ENCODE data around the gene PALD1.

Gene PALD1

DNA sequence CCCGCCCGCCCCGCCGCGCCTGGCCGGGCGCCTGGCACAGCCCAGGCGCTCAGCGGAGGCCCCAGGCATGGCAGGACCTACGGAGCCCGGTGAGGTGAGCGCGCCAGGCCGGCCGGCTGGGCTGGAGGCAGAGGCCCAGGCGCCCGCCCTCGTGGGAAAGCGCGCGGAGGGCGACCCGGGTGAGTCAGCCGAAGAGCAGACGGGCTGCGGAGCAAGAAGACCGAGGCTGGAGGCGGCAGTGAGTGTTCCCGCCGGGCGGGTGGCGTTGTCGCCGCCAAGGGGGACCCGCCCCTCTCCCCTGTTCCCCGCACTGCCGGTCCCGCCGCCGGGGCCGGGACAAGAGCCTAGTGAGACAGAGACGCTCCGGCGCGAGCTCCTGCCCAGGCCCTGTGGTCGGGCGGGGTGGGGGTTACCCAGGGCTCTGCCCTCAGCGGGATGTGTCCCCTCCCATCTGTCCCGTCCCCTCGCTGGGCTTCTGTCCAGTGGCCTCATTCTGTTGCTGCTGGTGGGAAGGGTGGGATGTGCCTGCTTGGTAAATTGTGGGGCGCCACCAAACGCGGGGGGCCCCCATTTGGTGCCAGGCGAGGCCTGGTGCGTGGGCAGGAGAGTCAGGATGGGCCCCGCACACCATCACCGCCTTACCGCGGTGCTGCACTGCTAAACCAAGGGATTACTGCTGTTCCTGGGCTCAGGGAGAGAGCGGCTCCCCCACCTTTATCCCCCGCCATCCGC, 20.1 kb upstream of the PALD1 start:
- no peak for DNase-seq

DNA sequence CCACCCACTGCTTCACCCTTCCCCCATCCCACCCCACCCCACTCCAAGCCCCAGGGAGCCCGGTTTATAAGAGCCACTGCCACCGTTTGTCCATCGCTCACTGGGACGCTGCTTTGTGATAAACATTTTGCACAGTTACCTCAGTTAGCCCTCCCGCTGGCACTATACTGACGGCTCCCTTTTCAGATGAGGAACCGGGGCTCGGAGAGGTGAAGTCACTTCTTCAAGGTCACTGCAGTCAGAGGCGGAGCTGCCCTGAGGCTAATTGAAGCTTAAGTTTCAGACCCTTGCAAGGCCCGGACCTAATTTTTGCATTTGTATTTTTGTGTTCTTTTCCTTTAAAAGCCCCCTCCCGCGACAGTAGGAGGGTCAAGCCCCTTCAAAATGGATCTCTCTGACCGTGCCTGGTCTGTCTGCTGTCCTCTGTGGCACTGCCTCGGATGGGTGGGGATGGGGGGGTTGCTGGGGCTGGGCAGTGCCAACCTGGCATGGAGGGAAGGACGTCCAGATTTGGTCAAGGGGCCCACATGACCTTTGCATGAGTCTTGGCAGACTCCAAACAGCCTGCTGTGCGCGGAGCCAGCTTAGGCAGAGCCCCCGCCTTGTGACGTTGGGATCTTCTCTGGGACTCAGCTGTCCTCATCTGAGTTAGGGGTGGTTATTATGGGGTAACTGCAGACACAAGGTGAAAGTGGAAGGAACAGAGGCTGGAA, 19.4 kb upstream of the PALD1 start:
- no peak for DNase-seq

DNA sequence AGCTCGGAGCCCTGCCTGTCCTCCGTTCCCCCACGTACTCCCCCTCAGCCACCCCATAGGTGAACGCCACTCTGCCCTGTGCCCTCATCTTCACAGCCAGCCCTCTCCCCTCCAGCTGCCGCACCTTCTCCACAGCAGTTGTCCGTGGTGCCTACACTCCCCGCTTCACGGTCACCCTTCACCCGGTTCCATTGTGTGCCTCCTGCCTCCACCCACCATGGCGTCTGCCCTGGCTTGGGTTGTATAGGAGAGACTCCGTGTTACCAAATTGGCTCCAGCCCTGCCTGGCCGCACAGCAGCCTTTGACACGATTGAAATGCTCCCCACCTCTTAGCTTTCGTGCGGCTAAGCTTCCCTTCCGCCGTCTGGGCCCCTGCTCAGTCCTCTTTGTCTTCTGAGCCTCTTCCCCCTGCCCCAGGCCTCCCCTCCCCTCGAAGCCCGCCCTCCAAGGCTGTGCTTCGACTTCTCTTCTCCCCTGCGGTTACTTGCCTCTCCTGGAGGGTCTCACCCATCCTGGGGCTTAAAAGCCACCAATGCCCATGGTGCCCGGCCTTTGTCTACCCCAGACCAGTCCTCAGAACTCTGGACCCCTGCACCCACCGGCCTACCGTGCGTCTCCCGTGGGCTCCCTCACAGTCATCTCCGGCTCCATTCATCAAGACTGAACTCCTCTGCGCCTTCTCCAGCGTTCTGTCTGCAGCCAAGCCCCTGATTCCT, 18.6 kb upstream of the PALD1 start:
- DNase-seq: no peak

DNA sequence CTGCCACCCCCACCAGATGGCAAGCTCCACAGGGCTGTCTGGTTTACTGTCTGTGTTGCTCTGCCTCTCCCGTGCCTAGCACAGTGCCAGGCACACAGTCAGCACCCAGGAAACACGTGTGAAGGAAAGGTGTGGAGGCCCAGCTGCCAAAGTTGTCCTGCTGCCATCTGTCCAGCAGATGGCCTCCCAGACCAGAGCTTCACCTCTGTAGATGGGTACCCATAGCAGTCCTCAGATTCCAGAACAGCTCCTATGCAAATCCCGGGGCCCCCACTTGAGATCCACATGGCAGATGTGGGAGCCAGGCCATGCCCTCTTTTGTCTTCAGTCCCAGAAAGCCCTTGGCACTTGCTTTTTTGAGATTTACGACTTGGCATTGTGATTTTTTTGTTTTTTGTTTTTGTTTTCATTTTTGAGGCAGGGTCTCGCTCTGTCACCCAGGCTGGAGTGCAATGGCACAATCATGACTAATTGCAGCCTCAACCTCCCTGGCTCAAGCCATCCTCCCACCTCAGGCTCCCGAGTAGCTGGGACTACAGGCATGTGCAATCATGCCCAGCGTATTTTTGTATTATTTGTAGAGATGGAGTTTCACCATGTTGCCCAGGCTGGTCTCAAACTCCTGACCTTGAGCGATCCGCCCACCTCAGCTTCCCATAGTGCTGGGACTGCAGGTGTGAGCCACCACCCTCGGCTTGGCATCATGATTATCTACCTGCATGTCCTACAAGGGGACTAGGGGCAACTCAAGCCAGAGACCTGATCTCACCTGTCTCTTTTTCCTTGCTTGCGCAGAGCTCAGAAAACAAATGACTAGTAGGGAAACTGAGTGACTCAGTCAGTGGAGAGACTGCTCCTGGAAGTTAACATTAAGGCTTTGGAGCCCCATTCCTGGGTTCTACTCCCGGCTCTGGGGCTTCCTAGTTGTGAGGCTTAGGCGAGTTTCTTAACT, 16.9 kb upstream of the PALD1 start:
- peak; percentile 70 for DNase-seq

DNA sequence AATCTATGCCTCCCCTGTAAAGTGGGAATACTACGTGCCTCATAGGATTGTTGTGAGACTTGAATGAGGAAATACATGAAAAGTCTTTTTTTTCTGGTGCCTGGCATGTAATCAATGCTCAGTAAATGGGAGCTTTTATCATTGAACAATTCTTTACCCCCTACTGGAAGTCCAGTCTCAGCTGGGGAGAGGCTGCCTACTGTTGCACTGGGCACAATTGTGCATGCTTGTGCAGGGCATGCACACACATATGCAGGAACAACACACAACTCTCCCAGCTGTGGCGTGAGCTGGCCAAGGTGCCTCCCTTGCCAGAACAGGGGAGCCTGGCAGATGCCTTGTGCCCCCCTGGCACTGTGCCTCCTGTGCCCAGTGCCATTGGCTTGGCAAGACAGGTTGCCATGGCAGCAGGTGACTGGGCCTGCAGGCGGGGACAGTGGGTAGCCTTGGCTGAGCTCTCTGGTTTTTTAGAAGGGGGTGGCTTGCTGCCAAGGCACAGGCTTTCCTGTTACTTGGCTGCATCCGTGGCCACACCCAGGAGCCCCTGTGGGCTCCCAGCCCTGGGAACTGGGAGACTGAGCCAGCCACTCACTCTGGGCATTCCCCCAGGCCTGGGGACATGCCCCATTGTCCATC, 16.1 kb upstream of the PALD1 start:
- DNase-seq: no peak

DNA sequence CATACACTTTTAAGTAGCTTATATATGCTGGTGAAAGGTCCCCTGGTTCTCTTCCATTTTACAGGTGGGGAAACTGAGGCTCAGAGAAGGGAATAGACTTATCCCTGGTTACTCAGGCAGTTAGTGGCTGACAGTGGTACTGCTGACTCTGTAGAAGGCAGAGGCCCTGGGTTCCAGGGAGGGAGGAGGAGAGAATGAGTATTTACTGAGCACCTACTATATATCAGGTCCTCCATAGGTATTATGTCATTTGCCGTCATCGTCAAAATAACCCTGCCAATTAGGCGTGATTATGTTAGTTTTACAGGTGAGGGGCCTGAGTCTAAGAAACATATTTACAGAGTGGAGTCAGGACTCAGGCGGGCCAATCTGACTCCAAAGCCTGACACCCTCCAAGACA, 13.3 kb upstream of the PALD1 start:
- no peak for DNase-seq

DNA sequence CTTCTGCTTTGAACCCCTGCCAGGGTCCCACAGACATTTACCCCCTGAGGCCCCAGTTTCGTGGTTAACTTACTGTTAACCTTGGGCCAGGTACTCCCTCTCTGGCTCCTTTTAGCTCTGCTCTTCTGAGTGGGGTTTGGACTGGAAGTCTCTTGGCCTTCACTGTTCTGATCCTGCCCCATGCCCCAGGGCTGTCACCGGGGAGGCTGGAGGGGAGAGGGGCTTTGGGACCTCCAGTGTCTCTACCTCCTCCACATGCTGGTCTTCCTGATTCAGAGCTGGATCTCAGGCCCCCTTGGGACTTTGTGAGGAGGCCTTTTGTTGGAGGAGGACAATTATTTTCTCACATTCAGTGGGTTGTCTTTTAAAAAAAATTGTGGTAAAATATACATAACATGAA, 12.7 kb upstream of the PALD1 start:
- DNase-seq: no peak

DNA sequence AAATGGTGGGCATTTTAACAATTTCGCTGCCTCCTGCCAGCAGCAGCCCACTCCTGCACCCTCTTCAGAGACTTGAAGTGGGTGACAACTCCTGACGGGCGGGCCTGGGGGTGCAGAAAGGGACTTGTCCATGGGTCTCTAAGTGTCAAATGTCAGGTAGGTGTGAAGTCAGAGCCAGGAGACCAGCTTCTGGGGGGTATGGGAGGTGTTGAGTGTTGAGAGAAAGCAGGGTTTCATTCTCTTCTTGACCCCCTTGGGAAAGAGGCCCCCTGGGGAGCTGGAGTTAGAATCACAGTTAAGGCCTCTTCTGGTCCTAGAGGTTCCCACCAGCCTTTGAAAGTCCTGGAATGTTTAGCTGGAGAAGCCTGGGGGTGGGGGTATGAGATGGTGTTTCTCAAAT, 11.6 kb upstream of the PALD1 start:
- DNase-seq: no peak

DNA sequence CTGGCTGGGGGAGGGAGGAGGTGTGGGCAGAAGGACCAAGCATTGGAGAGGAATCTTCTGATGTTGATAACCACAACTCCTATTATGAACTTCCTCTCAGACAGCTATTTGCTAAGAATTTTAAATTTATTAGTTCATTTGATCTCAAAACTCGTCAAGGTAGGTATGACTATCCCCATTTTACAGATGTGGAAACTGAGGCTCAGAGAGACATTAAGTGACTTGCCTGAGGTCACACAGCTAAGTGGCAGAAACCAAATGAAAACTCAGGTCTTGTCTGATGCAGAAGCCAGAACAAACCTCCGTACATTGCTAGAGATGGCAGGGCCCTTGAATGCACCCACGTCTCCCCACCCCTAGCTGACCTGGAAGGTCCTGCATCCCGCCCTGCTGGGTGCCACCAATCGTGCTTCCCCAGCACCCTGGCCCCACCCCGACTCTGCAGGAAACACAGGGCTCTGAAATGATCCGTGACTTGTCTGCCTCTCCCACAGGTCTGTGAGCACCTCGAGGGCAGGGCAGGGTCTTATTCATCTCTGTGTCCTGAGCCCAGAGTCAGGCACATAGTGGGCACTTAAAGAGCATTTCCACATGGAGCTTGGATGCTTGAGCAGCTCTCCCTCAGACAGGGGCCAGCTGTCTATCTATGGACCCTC, 5.6 kb upstream of the PALD1 start:
- DNase-seq: no peak

DNA sequence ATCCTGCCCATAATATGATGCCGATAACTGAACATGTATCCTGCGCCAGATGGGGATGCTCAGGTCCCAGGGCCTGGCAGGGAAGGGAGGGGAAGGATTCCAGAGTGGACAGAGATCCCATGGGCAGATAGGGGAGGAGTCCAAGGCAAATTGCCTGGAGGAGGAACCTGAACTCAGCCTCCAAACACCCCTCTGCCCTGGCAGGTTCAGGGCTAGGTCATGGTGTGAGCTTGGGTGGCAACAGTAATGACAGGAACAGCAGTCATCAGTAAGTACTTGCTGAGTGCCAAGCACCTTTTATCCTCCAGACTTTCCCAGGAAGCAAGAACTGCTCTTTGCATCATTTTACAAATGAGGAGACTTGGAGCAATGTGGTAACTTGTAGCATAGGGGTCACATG, 3.8 kb upstream of the PALD1 start:
- DNase-seq: no peak

DNA sequence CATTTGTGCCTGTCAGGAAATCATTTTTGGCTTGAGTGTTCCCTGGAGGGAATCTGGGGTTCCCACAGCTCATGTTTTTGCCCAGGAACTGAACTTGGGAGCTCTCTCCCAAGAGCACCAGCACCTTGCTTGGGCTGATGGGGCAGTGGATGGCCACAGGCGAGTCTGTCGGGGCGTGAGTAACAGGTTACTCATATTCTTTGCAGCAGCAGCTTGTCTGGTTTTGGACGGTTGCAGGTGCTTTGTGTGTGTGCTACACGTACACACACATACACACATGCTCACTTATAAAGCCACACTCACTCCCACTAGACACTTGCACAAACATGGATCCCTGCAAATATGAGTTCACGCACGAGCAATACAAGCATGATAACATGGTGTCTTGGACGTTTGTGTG, 2.9 kb upstream of the PALD1 start:
- DNase-seq: no peak

DNA sequence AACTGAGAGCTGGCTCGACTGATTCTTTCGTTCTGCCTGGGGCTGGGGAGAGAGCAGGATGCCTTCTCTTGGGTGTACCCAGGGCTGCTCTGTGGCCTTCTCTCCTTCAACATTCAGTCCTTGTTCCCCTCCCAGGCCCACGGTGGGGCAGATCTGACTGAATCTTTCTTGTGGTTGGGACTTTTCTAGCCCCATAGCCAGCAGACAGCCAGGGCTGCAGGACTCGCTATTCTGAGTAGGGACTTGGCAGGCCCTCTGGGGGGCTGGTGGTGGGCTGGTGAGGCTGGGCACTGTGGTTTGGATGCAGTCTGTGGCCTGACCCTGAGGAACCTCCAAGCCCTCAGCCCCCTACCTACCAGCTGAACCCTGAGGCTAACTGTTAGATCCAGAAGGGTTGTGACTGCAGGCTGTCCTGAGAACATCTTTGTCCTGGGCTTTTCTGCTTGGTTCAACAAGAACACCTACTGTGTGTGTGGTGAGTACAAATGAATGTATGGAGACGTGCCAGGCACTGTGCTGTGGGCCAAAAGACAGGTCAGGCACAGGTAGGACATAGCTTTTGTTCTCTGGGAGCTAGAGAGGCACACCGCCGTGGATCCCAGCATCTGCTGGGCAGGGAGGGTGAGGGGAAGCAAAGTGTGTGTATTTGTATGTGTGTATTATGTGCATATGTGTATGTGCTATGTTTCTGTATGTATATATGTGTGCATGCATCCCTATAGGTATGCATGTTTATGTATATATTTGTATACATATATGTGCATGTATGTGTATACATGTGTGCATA, 2.1 kb upstream of the PALD1 start:
- DNase-seq: no peak

DNA sequence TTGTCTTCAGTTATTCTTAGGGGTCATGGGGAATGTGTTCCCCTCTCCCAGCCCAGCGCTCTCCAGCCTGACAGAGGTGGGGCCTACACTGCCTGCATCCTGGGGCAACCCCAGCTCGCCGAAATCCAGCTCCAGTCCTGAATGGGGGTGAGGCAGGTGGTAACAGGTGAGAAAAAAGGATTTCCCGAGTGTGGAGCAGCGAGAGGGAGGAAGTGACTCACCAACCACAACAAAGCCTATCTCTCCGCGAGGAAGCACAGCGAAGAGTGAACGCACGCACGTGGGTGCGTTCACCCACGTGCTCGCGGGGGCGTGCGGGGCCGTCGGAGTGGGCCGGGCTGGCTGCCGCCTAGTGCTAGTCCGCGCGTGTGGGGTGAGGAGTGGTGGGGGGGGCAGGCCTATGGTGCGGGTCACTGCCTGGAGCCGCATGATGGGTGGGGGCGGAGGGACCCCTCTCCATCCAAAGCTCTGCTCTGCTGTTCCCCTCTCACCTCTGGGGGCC, 855 bp upstream of the PALD1 start:
- peak; percentile 44 for DNase-seq

DNA sequence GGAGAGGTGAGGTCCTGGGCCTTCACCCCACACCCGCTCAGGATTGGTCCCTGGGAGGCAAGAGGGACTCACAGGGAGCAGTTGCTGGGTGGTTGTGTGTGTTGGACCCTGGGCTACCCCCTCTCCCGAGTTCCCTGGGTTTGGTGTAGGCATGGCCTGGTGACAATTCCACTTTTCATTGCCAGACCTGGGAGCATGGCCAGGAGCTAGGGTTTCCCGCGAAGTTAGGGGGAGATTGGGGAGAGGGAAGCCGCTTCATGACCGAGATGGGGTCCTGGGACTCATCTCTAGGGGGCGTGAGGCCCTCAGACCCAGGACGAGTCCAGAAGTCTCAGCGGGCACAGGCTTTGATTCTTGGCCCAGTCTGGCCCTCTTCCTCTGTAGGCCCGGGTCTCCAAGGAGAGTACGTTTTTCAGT, 606 bp downstream of the PALD1 start:
- DNase-seq: no peak

DNA sequence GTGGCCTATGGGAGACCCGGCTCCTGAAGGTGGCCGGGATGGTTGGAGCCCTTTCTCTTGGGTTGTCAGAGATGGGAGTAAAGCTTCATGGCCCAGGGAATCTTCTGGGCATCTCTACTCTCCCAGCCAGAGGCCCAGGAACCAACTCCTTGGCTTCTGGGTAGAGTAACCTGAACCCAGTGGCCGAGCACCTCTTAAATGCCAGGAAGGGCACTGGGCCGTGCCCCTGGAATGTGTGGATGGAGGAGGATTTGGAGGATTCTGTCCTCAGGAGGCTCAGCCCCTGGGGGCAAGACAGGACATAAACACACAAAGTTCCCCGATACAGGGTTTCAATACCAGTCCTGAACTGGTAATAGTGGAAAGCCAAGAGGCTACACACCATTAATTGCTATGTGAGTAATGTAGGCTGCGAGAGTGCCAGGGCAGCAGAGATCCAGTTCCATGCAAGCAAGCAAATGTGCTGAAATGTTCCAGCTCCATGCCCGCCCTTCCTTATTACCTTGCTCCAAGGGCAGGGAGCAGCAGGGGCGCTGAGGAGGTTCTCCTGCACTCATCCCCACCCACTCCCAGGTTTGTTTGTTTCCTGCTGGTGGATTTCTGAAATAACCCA, 1.2 kb downstream of the PALD1 start:
- no peak for DNase-seq

DNA sequence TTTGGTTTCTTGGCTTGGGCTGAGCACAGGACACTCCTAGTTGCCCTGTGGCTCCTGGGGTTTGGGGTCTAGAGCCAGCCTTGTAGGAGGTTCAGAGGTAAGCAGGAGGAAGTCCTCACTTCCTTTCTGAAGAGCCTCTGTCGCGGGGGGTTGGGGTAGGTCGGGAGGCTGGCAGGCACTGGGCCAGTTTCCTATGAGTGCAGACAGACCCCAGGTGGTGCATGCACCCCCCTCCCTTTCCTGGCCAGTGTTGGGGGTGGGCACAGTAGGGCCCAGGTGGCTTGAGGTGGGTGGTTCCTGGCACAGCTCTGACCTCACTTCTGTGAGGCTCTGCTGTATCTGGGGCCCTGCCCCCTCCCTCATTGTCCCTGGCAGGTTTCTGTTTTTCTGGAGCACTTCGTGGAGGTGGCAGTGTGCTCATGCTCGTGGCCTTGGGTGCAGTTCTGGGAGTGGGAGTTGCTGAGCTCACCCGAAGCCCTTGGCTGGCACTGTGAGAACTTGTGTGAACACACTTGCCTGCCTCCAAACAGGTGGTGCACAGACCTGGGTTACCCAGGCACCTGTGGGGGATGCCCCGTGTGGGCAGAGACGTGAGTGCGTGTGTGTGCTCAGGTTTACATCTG, 1.8 kb downstream of the PALD1 start:
- no peak for DNase-seq

DNA sequence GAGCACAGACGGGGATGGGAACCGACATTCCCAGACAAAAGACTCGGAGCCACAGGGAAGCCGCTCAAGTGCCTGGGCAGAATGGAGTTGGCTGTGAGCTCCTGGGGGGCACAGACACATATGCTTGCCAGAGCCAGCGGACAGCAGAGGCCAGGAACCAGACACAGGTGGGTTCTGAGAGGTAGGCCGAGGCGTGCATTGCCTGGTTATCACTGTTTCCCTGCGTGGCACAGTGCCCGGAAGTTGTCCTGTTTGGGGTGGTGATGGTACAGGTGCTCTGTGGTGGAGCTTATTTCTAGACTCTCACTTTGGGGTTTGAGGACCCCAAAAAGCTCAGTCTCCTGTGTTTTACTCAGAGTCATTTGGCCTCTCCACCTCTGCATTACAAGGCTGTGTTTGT, 2.5 kb downstream of the PALD1 start:
- no peak for DNase-seq

DNA sequence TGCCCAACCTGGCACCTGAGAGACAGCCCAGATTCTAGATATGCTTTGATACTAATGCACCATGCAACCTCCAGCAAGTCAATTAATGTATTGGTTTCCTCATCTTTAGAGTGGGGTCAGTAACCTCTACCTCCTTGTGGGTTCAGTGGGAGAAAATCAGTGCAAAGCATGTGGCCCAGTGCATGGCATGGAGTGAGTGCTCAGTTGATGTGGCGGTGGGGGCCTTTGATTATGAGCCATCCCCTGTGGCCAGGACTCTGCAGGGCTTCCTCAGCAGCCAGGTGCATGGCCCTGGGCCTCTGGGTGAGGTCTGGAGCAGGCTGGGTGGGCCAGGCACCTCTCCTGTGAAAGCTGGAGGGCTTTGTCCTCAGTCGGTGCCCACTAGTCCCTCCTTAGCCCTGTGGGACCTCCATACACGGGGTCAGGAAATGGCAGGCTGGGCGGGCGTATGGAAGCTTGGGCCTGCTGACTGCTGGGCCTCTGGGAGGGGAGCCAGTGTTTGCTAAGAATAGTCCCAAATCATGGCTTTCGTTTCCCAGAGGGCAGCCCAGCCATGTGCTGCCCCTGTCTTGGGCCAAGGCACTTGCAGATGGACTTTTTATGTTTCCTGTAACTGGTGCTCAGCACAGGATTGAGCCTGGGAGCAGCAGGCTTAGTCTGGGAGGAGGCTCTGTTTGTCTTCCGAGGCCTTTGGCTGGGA, 3.4 kb downstream of the PALD1 start:
- DNase-seq: no peak

All from OCI-M1 (cell line).